NCI-H526 (cell line): ENCODE measurements around the gene ISYNA1.

ENCODE experiments used
- DNase-seq, 2 experiments: peaks; one replicate each; lab custom pipeline; 2025; lab: John Stamatoyannopoulos, UW

Gene ISYNA1

GRCh38 chr19:18392417-18392816 is 45.5 kb downstream of the ISYNA1 start:
- DNase-seq, result no peak

- DNase-seq, result no peak
Measured at GRCh38 chr19:18391509-18392075, 46.3 kb downstream of the ISYNA1 start.

- DNase-seq, result no peak
Measured at GRCh38 chr19:18390065-18390907, 47.6 kb downstream of the ISYNA1 start.

- no peak for DNase-seq
Measured at GRCh38 chr19:18389726-18390064, 48.2 kb downstream of the ISYNA1 start.

GRCh38 chr19:18388960-18389725 is 48.8 kb downstream of the ISYNA1 start:
- no peak for DNase-seq

- DNase-seq, result peak; percentile 79 to 86
Measured at GRCh38 chr19:18388100-18388959, 49.6 kb downstream of the ISYNA1 start.

GRCh38 chr19:18386543-18387271 is 51.2 kb downstream of the ISYNA1 start:
- no peak for DNase-seq

GRCh38 chr19:18385675-18386542 is 52.0 kb downstream of the ISYNA1 start, which contains the start of gene GDF15:
Gene GDF15, plus strand, starts transcription at chr19:18386158. Its CDS starts 32 bp downstream, at chr19:18386190.
- DNase-seq, result peak in 1 of 2 experiments; percentile 18

- no peak for DNase-seq
Measured at GRCh38 chr19:18385359-18385674, 52.6 kb downstream of the ISYNA1 start.

GRCh38 chr19:18384775-18385174 is 53.2 kb downstream of the ISYNA1 start:
- DNase-seq, result no peak
